Fibroblast of lung (primary cell): Measurements from ENCODE around the gene SLC38A1.
"Not testable (repeated sequence)": the region's sequence is repeated elsewhere in the genome, so short reads cannot be mapped to it uniquely, and the experiment has no call there.

Experiments used
- CTCF ChIP-seq, 2 donors: IDR thresholded peaks in 1 of 2; conservative IDR thresholded peaks in 1 of 2; 1 replicate in 1 of 2; 2 replicates in 1 of 2; pipeline ENCODE4 v1.5.1; 2011 to 2012; ENCODE audit warnings: low read length in 2 of 2, control low read depth in 1 of 2, inconsistent platforms in 1 of 2, low read depth in 1 of 2, mild to moderate bottlenecking in 1 of 2
- EZH2 ChIP-seq: IDR thresholded peaks from 2 replicates; pipeline ENCODE4 v1.5.1; 2012; ENCODE audit warnings: low read length, control low read depth, mild to moderate bottlenecking; ENCODE audit errors: missing control alignments

GRCh38 chr12:46162549-46163076 lies 106.2 kb downstream of the SLC38A1 start:
- not testable (repeated sequence) for TF ChIP-seq CTCF (conservative IDR thresholded peaks at IDR 0.05 in 1 of 2, IDR thresholded peaks at IDR 0.05 in 1 of 2; ENCODE audit: low read depth in 1 of 2, low read length in 2 of 2); EZH2
